K562 (cell line): ENCODE results near the gene MDN1. TPM values are rescaled to one million over a fixed set of nuclear protein-coding genes. Genes with fewer than 3 reads are reported as not detected.

ENCODE experiments used
- ATAC-seq: fragments of 200-7000 bp; cut with Tn5 transposase; 3 replicates; pipeline ENCODE4 v1.9.1; 2020; ENCODE audit warnings: moderate library complexity
- BruUV-seq: library from RNA; stranded (reverse); fragments of 400-500 nt; replicated peaks from 2 replicates; lab custom pipeline; 2021; lab: Mats Ljungman, UMichigan
- CTCF ChIA-PET: fragments of 300-600 bp; formaldehyde crosslinking; extraction: SDS; loops from one replicate; lab custom pipeline; 2021; ENCODE audit warnings: low intra/inter-chr PET ratio; lab: Yijun Ruan, JAX
- POLR2A ChIA-PET: fragments of 300-600, 350-650 bp; sonication (Branson Sonifier 250); formaldehyde crosslinking; extraction: SDS; loops from one replicate; lab custom pipeline; 2021; ENCODE audit warnings: antibody characterized with exemption, inconsistent platforms; lab: Yijun Ruan, JAX
- DNase-seq, 4 experiments: peaks; one replicate each; pipeline versions ENCODE4 v3.0.0 to v3.0.0-alpha.2; 2011 to 2018; ENCODE audit warnings: low spot score in 3 of 4, mixed read lengths in 3 of 4; ENCODE audit errors: extremely low read depth in 1 of 4
- FAIRE-seq: peaks from 2 replicates; lab custom pipeline; 2011; peaks lifted over from hg19 to GRCh38; lab: Jason Lieb, UNC
- H2AFZ ChIP-seq: 2 replicates; pipeline ENCODE4 v1.6.0; 2011; ENCODE audit warnings: low read depth, low read length, control low read depth, inconsistent platforms
- H3K27ac ChIP-seq: fragments of 200-600 bp; 3 replicates; pipeline ENCODE4 v1.8.0; 2011; ENCODE audit warnings: low read depth, mild to moderate bottlenecking, control low read depth, inconsistent platforms, low read length, moderate library complexity, mixed read lengths; ENCODE audit errors: extremely low read depth
- H3K27me3 ChIP-seq, 2 experiments: fragments of 300-600 bp in 1 of 2; 2 replicates in 1 of 2; 3 replicates in 1 of 2; pipeline versions ENCODE4 v1.6.0 to v1.8.0; 2011; ENCODE audit warnings: inconsistent platforms in 2 of 2, low read length in 2 of 2, mild to moderate bottlenecking in 1 of 2, mixed read lengths in 1 of 2, moderate library complexity in 1 of 2; ENCODE audit not compliant: control insufficient read depth in 2 of 2, insufficient read depth in 2 of 2
- H3K36me3 ChIP-seq: fragments of 300-600 bp; 3 replicates; pipeline ENCODE4 v1.8.0; 2011; ENCODE audit warnings: mild to moderate bottlenecking, low read length, inconsistent platforms; ENCODE audit not compliant: control insufficient read depth, insufficient read depth
- H3K4me1 ChIP-seq, 2 experiments: fragments of 200-600 bp in 1 of 2; replicated peaks in 1 of 2; 2 replicates in 1 of 2; 3 replicates in 1 of 2; pipeline versions ENCODE4 v1.5.1 to v1.8.0; 2011; ENCODE audit warnings: inconsistent platforms in 2 of 2, low read length in 2 of 2, mild to moderate bottlenecking in 1 of 2, mixed read lengths in 1 of 2, moderate library complexity in 1 of 2; ENCODE audit not compliant: control insufficient read depth in 2 of 2, insufficient read depth in 2 of 2
- H3K4me2 ChIP-seq: 2 replicates; pipeline ENCODE4 v1.6.1; 2011; ENCODE audit warnings: low read length, control low read depth, inconsistent platforms, mixed read lengths; ENCODE audit not compliant: insufficient read depth
- H3K4me3 ChIP-seq: fragments of 200-600 bp; sonication (generic), shearing (Covaris generic); 2 replicates; pipeline ENCODE4 v1.5.1; 2016; ENCODE audit warnings: control low read depth, inconsistent platforms
- H3K79me2 ChIP-seq: fragments of 200-600 bp; 3 replicates; pipeline ENCODE4 v1.8.0; 2011; ENCODE audit warnings: low read length, inconsistent platforms; ENCODE audit not compliant: control insufficient read depth, insufficient read depth
- H3K9ac ChIP-seq, 2 experiments: 2 replicates each; pipeline versions ENCODE4 v1.6.0 to v1.6.1; 2011; ENCODE audit warnings: low read depth in 2 of 2, low read length in 2 of 2, control low read depth in 1 of 2, inconsistent platforms in 1 of 2, mild to moderate bottlenecking in 1 of 2, mixed read lengths in 1 of 2; ENCODE audit not compliant: insufficient read depth in 1 of 2
- H3K9me1 ChIP-seq: one replicate; pipeline ENCODE4 v1.6.0; 2011; ENCODE audit warnings: inconsistent platforms, mild to moderate bottlenecking, low read length, moderate library complexity; ENCODE audit not compliant: control insufficient read depth, insufficient read depth
- H3K9me3 ChIP-seq: replicated peaks from 2 replicates; pipeline ENCODE4 v1.5.1; 2011; ENCODE audit warnings: low read depth, low read length, inconsistent platforms; ENCODE audit not compliant: control insufficient read depth, insufficient read depth
- H4K20me1 ChIP-seq: replicated peaks from 2 replicates; pipeline ENCODE4 v1.6.1; 2011; ENCODE audit warnings: low read length, inconsistent platforms, mixed read lengths; ENCODE audit not compliant: control insufficient read depth, insufficient read depth
- IFI16 ChIP-seq: fragments of 250-450 bp; sonication (Bioruptor Pico); IDR thresholded peaks from 2 replicates; pipeline ENCODE4 v2.1.2; 2022; ENCODE audit warnings: mild to moderate bottlenecking, inconsistent platforms
- NCOA1 ChIP-seq: fragments of 450-650 bp; IDR thresholded peaks from 2 replicates; pipeline ENCODE4 v1.6.1; 2016; ENCODE audit warnings: low read depth
- NFIC ChIP-seq: fragments of 450-650 bp; IDR thresholded peaks from 2 replicates; pipeline ENCODE4 v1.6.1; 2017; ENCODE audit warnings: mild to moderate bottlenecking, inconsistent platforms
- NFIX ChIP-seq: fragments of 250-450 bp; sonication (Bioruptor Pico); IDR thresholded peaks from 2 replicates; pipeline ENCODE4 v1.4.0; 2020; ENCODE audit warnings: low read depth, mild to moderate bottlenecking, moderate library complexity
- SMAD1 ChIP-seq: fragments of 150-350 bp; IDR thresholded peaks from 2 replicates; pipeline ENCODE4 v1.6.1; 2014; ENCODE audit warnings: low read length, low read depth; ENCODE audit not compliant: partially characterized antibody
- SP2 ChIP-seq: IDR thresholded peaks from 2 replicates; pipeline ENCODE4 v1.6.1; 2011; ENCODE audit warnings: mild to moderate bottlenecking, low read depth, low read length, moderate library complexity; ENCODE audit not compliant: poor library complexity, severe bottlenecking; ENCODE audit errors: extremely low read depth
- ZNF316 ChIP-seq: fragments of 450-650 bp; IDR thresholded peaks from 2 replicates; pipeline ENCODE4 v1.6.1; 2016
- ZNF449 ChIP-seq: fragments of 250-450 bp; sonication (Bioruptor Pico); IDR thresholded peaks from 2 replicates; pipeline ENCODE4 v1.8.0; 2022; ENCODE audit warnings: moderate library complexity, mild to moderate bottlenecking, inconsistent platforms
- WGBS: fragments of 100-300 bp; shearing (Covaris generic); methylation state at CpG from one replicate; pipeline ENCODE4 v1.1.6; 2016; ENCODE audit warnings: low coverage, mixed read lengths; ENCODE audit not compliant: insufficient coverage; ENCODE audit errors: missing lambda C conversion rate; 5-methylcytosine and 5-hydroxymethylcytosine counted together
- in situ Hi-C: fragments of 300-500 bp; cut with MboI; formaldehyde crosslinking; loops from 4 replicates; pipeline ENCODE4 v1.15.0; 2018; ENCODE audit warnings: inconsistent platforms, mixed read lengths
- intact Hi-C: fragments of 100-400 bp; cut with micrococcal nuclease; formaldehyde crosslinking; loops from 2 replicates; pipeline ENCODE4 v1.14.2; 2022
- polyA plus RNA-seq, 8 experiments: library from polyadenylated mRNA; depleted of rRNA in 4 of 8; stranded (reverse) in 5 of 8; unstranded in 3 of 8; fragments of >200 nt; fragmentation: Nextera tagmentation in 2 of 8; fragmentation: Illumina TruSeq in 1 of 8; extraction: Ambion mirVana in 2 of 8; extraction: Trizol in 1 of 8; gene quantifications; 2 replicates each; pipeline versions ENCODE4 v1.2.1 to v1.2.3, GENCODE V29; 2011 to 2014; ENCODE audit warnings: inconsistent platforms in 1 of 8, missing spikeins in 1 of 8
- total RNA-seq, 7 experiments: library from RNA; depleted of rRNA in 6 of 7; stranded (reverse); fragments of >200 nt in 6 of 7; fragmentation: Illumina TruSeq in 2 of 7; extraction: Trizol in 2 of 7; gene quantifications; 2 replicates each; pipeline versions ENCODE4 v1.2.1 to v1.2.3, GENCODE V29; 2011 to 2021; ENCODE audit warnings: low replicate concordance in 1 of 7

Gene MDN1
- total and polyA plus RNA-seq, 9 of the 15 experiments (the other 6 are each of a cell fraction or from before 2014, with no cell fraction given): 25.6 to 93.6 (median 43.0) TPM

GRCh38 chr6:89680150-89680549 lies 139.4 kb downstream of the MDN1 start:
- H3K36me3 ChIP-seq: peaks cover 95% of the 10 kb centered on the region
- POLR2A ChIA-PET: interaction anchor here (0.7 kb wide), 1 partner anchor 20 kb away, joined by 3 read pairs; no protein-coding TSS in a partner anchor
- H3K27me3 ChIP-seq: no peaks in the 10 kb centered on the region
- WGBS: 91% methylated on average over 2 of the region's 2 CpGs
- H3K9me1 ChIP-seq: no peaks in the 10 kb centered on the region
- no peak overlapping the region for H2AFZ ChIP-seq
- H3K9ac ChIP-seq: no peak overlapping the region
- BruUV-seq: no TSS peak
- ATAC-seq: no peak
- no peak for FAIRE-seq
- H3K4me2 ChIP-seq: no peak overlapping the region
- no peaks in the 10 kb centered on the region for H3K4me1 ChIP-seq
- H4K20me1 ChIP-seq: no peaks in the 10 kb centered on the region; the same call in 1 of the 2 replicates
- no peak overlapping the region for H3K4me3 ChIP-seq
- H3K27ac ChIP-seq: no peak overlapping the region
- in situ Hi-C loops: no loop called here
- no peaks in the 10 kb centered on the region; the same call in 2 of the 3 replicates for H3K79me2 ChIP-seq
- no peaks in the 10 kb centered on the region for H3K9me3 ChIP-seq
- CTCF ChIA-PET: no interaction called here
- DNase-seq: no peak
- TF ChIP-seq ZNF449 (CRISPR knock-in tag): no peak
- TF ChIP-seq NFIX (CRISPR knock-in tag): peak; percentile 93
- TF ChIP-seq SMAD1: peak; percentile 68
- no peak for TF ChIP-seq NCOA1
- TF ChIP-seq IFI16: no peak
- TF ChIP-seq SP2: no peak
- TF ChIP-seq ZNF316: no peak
- TF ChIP-seq NFIC: peak; percentile 99
- TF ChIP-seq, all 486 proteins: peak for 3
- intact Hi-C loops: no loop called here
